Right atrium auricular region (tissue), 2 donors: Measurements from ENCODE around the gene CTNNBIP1. TPM values are rescaled to one million over a fixed set of nuclear protein-coding genes. Genes with fewer than 3 reads are reported as not detected.
A peak's percentile ranks its signal among the peaks of the same experiment; 100 is the strongest.

Experiments
- DNase-seq: peaks from one replicate; pipeline ENCODE4 v3.0.0-alpha.2; 2019; ENCODE audit warnings: low spot score
- H3K27ac ChIP-seq, 2 donors: fragments of 200-600 bp; sonication (generic); 1 replicate in 1 of 2; 2 replicates in 1 of 2; pipeline ENCODE4 v1.5.1; 2016 to 2019
- H3K27me3 ChIP-seq, 2 donors: fragments of 200-600 bp; sonication (generic); one replicate each; pipeline versions ENCODE4 v1.5.1 to v1.6.0; 2017 to 2019
- H3K36me3 ChIP-seq: fragments of 200-600 bp; sonication (generic); one replicate; pipeline ENCODE4 v1.5.1; 2016
- H3K4me1 ChIP-seq, 2 donors: fragments of 200-600 bp; sonication (generic); one replicate each; pipeline versions ENCODE4 v1.5.1 to v1.6.0; 2017 to 2019
- H3K4me3 ChIP-seq, 2 donors: fragments of 200-600 bp; sonication (generic); 1 replicate in 1 of 2; 2 replicates in 1 of 2; pipeline ENCODE4 v1.5.1; 2017 to 2019; ENCODE audit warnings: mild to moderate bottlenecking in 1 of 2, moderate library complexity in 1 of 2
- H3K9me3 ChIP-seq, 2 donors: fragments of 200-600 bp; sonication (generic); one replicate each; pipeline ENCODE4 v1.5.1; 2019
- CTCF ChIP-seq, 2 donors: fragments of 200-600 bp; sonication (generic); IDR thresholded peaks; one replicate each; pipeline ENCODE4 v1.5.1; 2019; ENCODE audit warnings: antibody characterized with exemption in 2 of 2
- total RNA-seq, 2 donors: library from RNA; depleted of rRNA; stranded (reverse); fragments of >200 nt; gene quantifications; one replicate each; pipeline ENCODE4 v1.1.0, GENCODE V29; 2016

The CTNNBIP1 gene
- total RNA-seq, 2 donors from 2014 or later = 22.3 to 31.9 TPM

- no peak for TF ChIP-seq CTCF (IDR thresholded peaks at IDR 0.05)
- no peak for DNase-seq
- no peaks in the 10 kb centered on the region for H3K9me3 ChIP-seq
- H3K36me3 ChIP-seq = no peaks in the 10 kb centered on the region
- H3K4me3 ChIP-seq = no peak overlapping the region
- no peak overlapping the region for H3K27ac ChIP-seq
- no peaks in the 10 kb centered on the region for H3K27me3 ChIP-seq
- peaks cover 0 to 4% of the 10 kb centered on the region in 2 donors for H3K4me1 ChIP-seq
Measured at GRCh38 chr1:9916452-9916851, 6.4 kb upstream of the CTNNBIP1 start.

GRCh38 chr1:9914610-9914937, 4.5 kb upstream of the CTNNBIP1 start:
- H3K4me1 ChIP-seq = peaks cover 0 to 8% of the 10 kb centered on the region in 2 donors
- no peak for DNase-seq
- H3K4me3 ChIP-seq = no peak overlapping the region
- TF ChIP-seq CTCF (IDR thresholded peaks at IDR 0.05) = no peak
- H3K27me3 ChIP-seq = no peaks in the 10 kb centered on the region
- no peaks in the 10 kb centered on the region for H3K9me3 ChIP-seq
- H3K36me3 ChIP-seq = no peaks in the 10 kb centered on the region
- no peak overlapping the region for H3K27ac ChIP-seq

DNA sequence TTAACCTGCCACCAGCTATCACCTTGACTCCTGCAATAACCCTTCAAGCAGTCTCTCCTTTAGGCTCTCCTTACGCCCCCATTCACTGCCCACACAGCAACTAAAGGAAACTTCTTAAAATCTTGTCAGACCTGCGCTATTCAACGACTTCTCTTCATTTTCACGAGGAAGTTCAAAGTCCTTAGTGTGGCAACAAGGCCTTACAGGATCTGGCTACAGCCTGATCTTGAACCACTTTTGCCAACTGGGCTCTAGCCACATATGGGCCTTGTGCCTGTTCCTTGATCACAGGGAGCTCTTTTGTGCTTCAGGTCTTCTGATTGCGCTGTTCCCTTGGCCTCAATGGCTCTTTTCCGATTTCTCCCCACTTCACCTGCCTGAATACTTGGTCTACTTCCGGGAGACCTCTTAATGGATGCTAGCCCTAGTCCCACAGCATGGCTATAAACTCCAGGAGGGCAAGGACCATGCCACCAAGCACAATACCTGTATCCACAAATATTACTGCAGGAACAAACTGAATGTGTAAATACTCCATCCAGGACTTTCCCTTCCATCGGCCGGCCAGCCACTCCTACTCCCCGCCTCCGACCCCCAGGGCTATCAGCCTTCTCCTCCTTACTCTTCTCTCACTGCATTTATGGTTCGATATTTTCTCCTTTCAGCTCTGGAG, 2.3 kb upstream of the CTNNBIP1 start:
- H3K27me3 ChIP-seq = no peaks in the 10 kb centered on the region
- H3K4me1 ChIP-seq = peaks cover 0 to 20% of the 10 kb centered on the region in 2 donors
- no peak for DNase-seq
- no peaks in the 10 kb centered on the region for H3K36me3 ChIP-seq
- TF ChIP-seq CTCF (IDR thresholded peaks at IDR 0.05) = no peak
- H3K27ac ChIP-seq = peak overlapping the region in 1 of 2 donors; percentile 90
- no peak overlapping the region for H3K4me3 ChIP-seq
- no peaks in the 10 kb centered on the region for H3K9me3 ChIP-seq

DNA sequence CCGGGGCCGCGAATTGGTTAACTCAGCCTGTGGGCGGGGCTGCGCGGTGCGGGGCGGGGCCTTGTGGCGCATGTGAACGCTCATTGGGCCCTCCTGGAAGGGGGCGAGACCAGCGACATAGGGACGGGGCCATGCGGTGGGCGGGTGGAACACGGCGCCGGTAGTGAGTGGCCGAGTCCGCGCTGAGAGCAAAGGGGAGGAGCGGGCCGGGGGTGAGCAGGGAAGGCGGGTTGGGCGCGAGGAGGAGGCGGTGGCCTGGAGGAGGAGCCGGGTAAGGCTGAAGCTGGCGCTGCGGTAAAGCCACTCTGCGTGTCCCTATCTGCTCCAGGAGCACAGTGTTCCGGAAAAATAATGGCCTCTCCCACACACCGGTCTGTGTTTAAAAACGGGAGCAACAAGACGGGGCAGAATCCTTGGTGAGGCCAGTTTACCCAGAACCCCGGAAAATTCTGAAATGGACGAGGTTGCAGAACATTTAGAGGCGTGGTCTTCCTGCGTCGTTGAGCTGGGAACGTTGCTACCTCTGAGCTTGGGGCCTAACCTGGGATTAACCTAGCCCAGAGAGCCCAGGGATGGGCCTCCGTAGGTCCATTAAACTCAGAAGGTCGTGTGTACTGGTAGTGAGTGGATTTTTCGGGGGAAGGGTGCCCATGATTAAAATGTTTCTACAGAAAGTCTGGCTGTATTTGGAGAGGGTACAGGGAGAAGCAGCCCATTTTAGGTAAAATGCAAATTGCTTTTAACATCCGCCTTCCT, 532 bp upstream of the CTNNBIP1 start:
- Histone ChIP-seq H3K4me1 (peaks cover 0 to 20% of the 10 kb centered on the region in 2 donors), H3K36me3 (no peaks in the 10 kb centered on the region), H3K4me3 (peak overlapping the region; percentile 46 to 64), H3K9me3 (no peaks in the 10 kb centered on the region), H3K27me3 (no peaks in the 10 kb centered on the region), H3K27ac (peak overlapping the region; percentile 90 to 94)
- peak in 1 of 2 donors; percentile 9 for TF ChIP-seq CTCF (IDR thresholded peaks at IDR 0.05)
- peak; percentile 99 for DNase-seq

DNA sequence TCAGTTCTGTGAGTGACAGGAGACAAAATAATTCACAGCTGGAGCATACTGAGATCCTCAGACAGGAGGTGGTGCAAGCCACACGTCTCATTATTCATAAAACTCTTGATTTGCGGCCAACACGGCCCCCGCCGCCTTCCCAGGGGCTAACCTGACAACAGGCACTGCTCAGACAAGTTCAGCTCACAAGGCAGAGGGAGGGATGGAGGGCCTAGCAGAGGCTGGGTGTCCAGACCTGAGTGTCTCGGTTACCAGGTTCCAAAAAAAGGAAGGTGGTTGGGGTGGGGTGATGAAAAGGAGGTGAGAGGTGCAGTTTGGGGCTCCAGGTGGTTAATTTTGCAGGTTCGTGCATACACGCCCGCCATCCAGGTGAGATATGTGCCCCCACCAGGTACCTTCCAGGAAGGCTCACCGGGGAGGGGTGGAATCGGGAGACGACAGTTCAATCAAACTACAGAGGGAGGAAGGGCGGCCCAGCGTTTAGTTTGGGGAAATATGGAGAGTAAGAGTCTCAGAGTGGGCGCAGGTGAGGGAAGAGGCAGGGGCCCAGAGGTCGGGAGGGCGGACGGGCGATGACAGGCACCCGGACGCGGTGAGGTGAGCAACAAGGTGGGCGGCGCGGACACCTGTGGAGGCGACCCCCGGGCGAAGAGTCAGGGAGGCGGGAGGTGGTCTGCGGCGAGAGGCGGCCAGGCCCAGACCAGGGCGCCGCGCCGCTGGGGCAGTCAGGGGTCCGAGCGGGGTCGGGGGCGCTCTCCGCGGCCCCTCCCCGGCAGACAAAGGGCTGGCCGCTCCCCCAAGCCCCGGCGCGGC, 629 bp downstream of the CTNNBIP1 start:
- H3K27me3 ChIP-seq = no peaks in the 10 kb centered on the region
- DNase-seq = no peak

More for the DNA sequence above, 629 bp downstream of the CTNNBIP1 start:
- Histone ChIP-seq H3K9me3 (no peaks in the 10 kb centered on the region), H3K4me1 (peaks cover 0 to 31% of the 10 kb centered on the region in 2 donors), H3K4me3 (peak overlapping the region; percentile 81 to 89), H3K36me3 (no peaks in the 10 kb centered on the region), H3K27ac (peak overlapping the region; percentile 84 to 91)
- no peak for TF ChIP-seq CTCF (IDR thresholded peaks at IDR 0.05)
